Endodermal cell (in vitro differentiated cells): ENCODE results near the gene PLCD1. TPM values are rescaled to one million over a fixed set of nuclear protein-coding genes. Genes with fewer than 3 reads are reported as not detected.
A peak's percentile ranks its signal among the peaks of the same experiment; 100 is the strongest.
"Not testable (repeated sequence)": the region's sequence is repeated elsewhere in the genome, so short reads cannot be mapped to it uniquely, and the experiment has no call there.

ENCODE experiments used
- DNase-seq: peaks from one replicate; pipeline ENCODE4 v3.0.0-alpha.2; 2017
- H3K27ac ChIP-seq: 2 replicates; pipeline ENCODE4 v1.5.1; 2013; ENCODE audit warnings: mild to moderate bottlenecking, low read depth, low read length, moderate library complexity
- H3K27me3 ChIP-seq: 2 replicates; pipeline ENCODE4 v1.6.1; 2013; ENCODE audit warnings: mild to moderate bottlenecking, low read length, moderate library complexity; ENCODE audit not compliant: insufficient read depth, control insufficient read depth, poor library complexity, severe bottlenecking
- H3K36me3 ChIP-seq: 2 replicates; pipeline ENCODE4 v1.7.0; 2013; ENCODE audit warnings: mild to moderate bottlenecking, low read length, moderate library complexity; ENCODE audit not compliant: control insufficient read depth, insufficient read depth
- H3K4me1 ChIP-seq: one replicate; pipeline ENCODE4 v1.7.0; 2013; ENCODE audit warnings: low read length; ENCODE audit not compliant: control insufficient read depth, insufficient read depth
- H3K4me3 ChIP-seq: 2 replicates; pipeline ENCODE4 v1.5.1; 2013; ENCODE audit warnings: mild to moderate bottlenecking, low read length, moderate library complexity
- H3K9ac ChIP-seq: 2 replicates; pipeline ENCODE4 v1.6.1; 2013; ENCODE audit warnings: mild to moderate bottlenecking, low read length, moderate library complexity; ENCODE audit not compliant: poor library complexity, severe bottlenecking; ENCODE audit errors: extremely low read depth
- H3K9me3 ChIP-seq: 2 replicates; pipeline ENCODE4 v1.6.1; 2013; ENCODE audit warnings: mild to moderate bottlenecking, low read length, moderate library complexity; ENCODE audit not compliant: control insufficient read depth
- H3K27ac Mint-ChIP-seq: 2 replicates; pipeline ENCODE4 v1.8.0; 2020; ENCODE audit warnings: mixed read lengths
- H3K27me3 Mint-ChIP-seq: 2 replicates; pipeline ENCODE4 v1.8.0; 2021; ENCODE audit warnings: mild to moderate bottlenecking, mixed read lengths; ENCODE audit not compliant: insufficient read depth
- H3K36me3 Mint-ChIP-seq: 2 replicates; pipeline ENCODE4 v1.8.0; 2020; ENCODE audit warnings: low read depth, mixed read lengths
- H3K4me1 Mint-ChIP-seq: 2 replicates; pipeline ENCODE4 v1.8.0; 2020; ENCODE audit warnings: mixed read lengths
- H3K4me3 Mint-ChIP-seq: 2 replicates; pipeline ENCODE4 v1.8.0; 2020; ENCODE audit warnings: mild to moderate bottlenecking, moderate library complexity, mixed read lengths
- H3K9me3 Mint-ChIP-seq: 2 replicates; pipeline ENCODE4 v1.8.0; 2020; ENCODE audit warnings: mild to moderate bottlenecking, mixed read lengths
- WGBS, 2 experiments: methylation state at CpG; one replicate each; pipeline versions ENCODE4 v1.1.5 to v1.1.7; 2013; ENCODE audit warnings: missing lambda C conversion rate in 2 of 2, mixed read lengths in 1 of 2; ENCODE audit not compliant: insufficient coverage in 1 of 2, insufficient read length in 1 of 2; 5-methylcytosine and 5-hydroxymethylcytosine counted together
- total RNA-seq, 2 donors: library from RNA; stranded (reverse); fragmentation: NEBNext Ultra II Directional in 1 of 2; extraction: Animal tissue kit (Norgen Biotek cat#: 25700) in 1 of 2; gene quantifications; 2 replicates in 1 of 2; 3 replicates in 1 of 2; pipeline ENCODE4 v1.2.1, GENCODE V29; 2021
- TF ChIP-seq, protein P1 (sequence below): fragments of 200-600 bp; sonication (generic); conservative IDR thresholded peaks from 2 replicates; pipeline ENCODE4 v1.5.0; 2021; ENCODE audit warnings: antibody characterized with exemption, mild to moderate bottlenecking

The PLCD1 gene
- total RNA-seq, 2 donors from 2014 or later: 54.3 to 66.6 TPM

DNA sequence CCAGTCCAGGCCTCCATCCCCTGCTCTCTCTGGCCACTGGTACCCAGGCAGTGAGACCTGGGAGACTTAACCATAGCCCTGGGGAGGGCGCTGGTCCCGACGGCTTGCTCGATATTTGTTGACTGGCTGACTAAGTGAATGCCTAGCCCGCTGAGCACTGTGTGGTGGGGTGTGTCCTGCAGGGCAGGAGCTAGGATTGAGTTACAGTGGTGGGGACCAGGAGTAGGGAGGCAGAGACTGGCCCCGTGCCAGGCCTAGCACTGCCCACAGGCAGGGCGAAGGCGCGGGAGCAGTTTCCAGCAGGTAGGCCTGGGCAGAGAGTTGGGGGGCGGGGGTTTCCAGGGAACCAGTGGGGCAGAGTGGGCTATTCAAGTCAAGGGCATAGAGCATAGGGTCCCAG, 38.9 kb downstream of the PLCD1 start, which contains the start of gene VILL:
TSS of gene VILL (plus strand) at position 260 of the 400 bp plus-strand sequence. CDS start 2,887 bp downstream, outside the sequence.
- H3K9me3 ChIP-seq: no peaks in the 10 kb centered on the region
- Mint-ChIP-seq H3K36me3 (peaks cover 4% of the 10 kb centered on the region), H3K4me1 (peaks cover 61% of the 10 kb centered on the region), H3K4me3 (no peak within 1 kb of the TSS), H3K27ac (no peak within 1 kb of the TSS), H3K9me3 (no peaks in the 10 kb centered on the region), H3K27me3 (no peaks in the 10 kb centered on the region)
- H3K36me3 ChIP-seq: no peaks in the 10 kb centered on the region
- H3K9ac ChIP-seq: no peak within 1 kb of the TSS
- 91 to 92% methylated on average over 6 to 10 of the region's 10 CpGs for WGBS, 2 experiments
- no peak within 1 kb of the TSS for H3K4me3 ChIP-seq
- H3K27me3 ChIP-seq: no peaks in the 10 kb centered on the region
- H3K27ac ChIP-seq: no peak within 1 kb of the TSS
- peak; percentile 56 for DNase-seq
- TF ChIP-seq, protein P1, sequence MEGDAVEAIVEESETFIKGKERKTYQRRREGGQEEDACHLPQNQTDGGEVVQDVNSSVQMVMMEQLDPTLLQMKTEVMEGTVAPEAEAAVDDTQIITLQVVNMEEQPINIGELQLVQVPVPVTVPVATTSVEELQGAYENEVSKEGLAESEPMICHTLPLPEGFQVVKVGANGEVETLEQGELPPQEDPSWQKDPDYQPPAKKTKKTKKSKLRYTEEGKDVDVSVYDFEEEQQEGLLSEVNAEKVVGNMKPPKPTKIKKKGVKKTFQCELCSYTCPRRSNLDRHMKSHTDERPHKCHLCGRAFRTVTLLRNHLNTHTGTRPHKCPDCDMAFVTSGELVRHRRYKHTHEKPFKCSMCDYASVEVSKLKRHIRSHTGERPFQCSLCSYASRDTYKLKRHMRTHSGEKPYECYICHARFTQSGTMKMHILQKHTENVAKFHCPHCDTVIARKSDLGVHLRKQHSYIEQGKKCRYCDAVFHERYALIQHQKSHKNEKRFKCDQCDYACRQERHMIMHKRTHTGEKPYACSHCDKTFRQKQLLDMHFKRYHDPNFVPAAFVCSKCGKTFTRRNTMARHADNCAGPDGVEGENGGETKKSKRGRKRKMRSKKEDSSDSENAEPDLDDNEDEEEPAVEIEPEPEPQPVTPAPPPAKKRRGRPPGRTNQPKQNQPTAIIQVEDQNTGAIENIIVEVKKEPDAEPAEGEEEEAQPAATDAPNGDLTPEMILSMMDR: no peak
- peaks cover 31% of the 10 kb centered on the region for H3K4me1 ChIP-seq

DNA sequence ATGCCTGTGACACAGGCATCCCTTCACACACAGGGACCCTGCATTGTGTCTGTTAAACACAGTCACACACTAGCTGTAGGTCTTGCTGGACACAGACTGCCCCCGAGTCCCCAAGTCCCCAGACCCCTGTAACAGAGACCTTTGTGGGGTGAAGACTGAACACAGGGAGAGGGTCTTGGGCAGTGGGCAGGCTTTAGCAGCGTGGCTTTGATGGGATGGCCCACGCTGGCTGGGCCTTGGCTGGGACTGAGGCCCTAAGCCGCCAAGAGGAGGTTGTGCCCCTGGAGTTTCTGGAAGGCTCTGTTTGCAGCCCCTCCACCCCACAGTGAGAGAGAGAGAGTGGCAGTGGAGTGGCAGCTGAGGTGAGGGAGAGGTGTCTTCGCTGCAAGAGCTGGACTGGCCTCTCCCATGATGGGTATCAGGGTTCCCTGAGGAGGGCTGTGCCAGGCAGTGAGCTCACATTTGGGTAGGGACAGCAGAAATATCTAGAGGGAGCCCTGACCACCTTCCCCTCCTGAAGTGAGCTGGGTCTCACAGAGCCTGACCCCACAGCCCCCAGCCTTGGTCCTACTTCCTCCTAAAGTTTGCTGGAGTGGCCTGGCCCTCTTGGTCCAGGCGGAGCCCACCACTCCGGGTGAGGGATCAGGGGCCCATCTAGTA, 39.5 kb downstream of the PLCD1 start:
- peaks cover 31% of the 10 kb centered on the region for H3K4me1 ChIP-seq
- H3K9me3 ChIP-seq: no peaks in the 10 kb centered on the region
- DNase-seq: no peak
- no peak overlapping the region for H3K4me3 ChIP-seq
- TF ChIP-seq, protein P1: no peak
- H3K36me3 ChIP-seq: no peaks in the 10 kb centered on the region
- peaks cover 66% of the 10 kb centered on the region for H3K4me1 Mint-ChIP-seq
- 95 to 100% methylated on average over 5 to 7 of the region's 7 CpGs for WGBS, 2 experiments
- no peak overlapping the region for H3K9ac ChIP-seq
- no peaks in the 10 kb centered on the region for H3K27me3 Mint-ChIP-seq
- H3K27ac ChIP-seq: no peak overlapping the region
- no peaks in the 10 kb centered on the region for H3K9me3 Mint-ChIP-seq
- H3K27me3 ChIP-seq: no peaks in the 10 kb centered on the region
- H3K4me3 Mint-ChIP-seq: no peak overlapping the region
- H3K27ac Mint-ChIP-seq: no peak overlapping the region
- no peaks in the 10 kb centered on the region for H3K36me3 Mint-ChIP-seq

- H3K27ac Mint-ChIP-seq: peak overlapping the region; percentile 10
- Histone ChIP-seq H3K36me3 (no peaks in the 10 kb centered on the region), H3K4me1 (peaks cover 31% of the 10 kb centered on the region), H3K9me3 (no peaks in the 10 kb centered on the region), H3K27me3 (no peaks in the 10 kb centered on the region), H3K4me3 (no peak overlapping the region), H3K27ac (no peak overlapping the region), H3K9ac (no peak overlapping the region)
- no peaks in the 10 kb centered on the region for H3K27me3 Mint-ChIP-seq
- H3K4me3 Mint-ChIP-seq: no peak overlapping the region
- H3K9me3 Mint-ChIP-seq: no peaks in the 10 kb centered on the region
- H3K4me1 Mint-ChIP-seq: peaks cover 65% of the 10 kb centered on the region
- TF ChIP-seq, protein P1: no peak
- peak; percentile 52 for DNase-seq
- no peaks in the 10 kb centered on the region for H3K36me3 Mint-ChIP-seq
- 86 to 88% methylated on average over 12 to 15 of the region's 15 CpGs for WGBS, 2 experiments
Observed at GRCh38 chr3:37988931-37989525, 40.4 kb downstream of the PLCD1 start.

- 96 to 98% methylated on average over 8 to 10 of the region's 10 CpGs for WGBS, 2 experiments
- not testable (repeated sequence) for H3K9me3 ChIP-seq, H3K27ac ChIP-seq, DNase-seq, H3K27me3 ChIP-seq, H3K27me3 Mint-ChIP-seq, H3K36me3 Mint-ChIP-seq, H3K27ac Mint-ChIP-seq, H3K9ac ChIP-seq, H3K4me3 ChIP-seq, H3K9me3 Mint-ChIP-seq, H3K4me3 Mint-ChIP-seq, H3K36me3 ChIP-seq
- peaks cover 26% of the 10 kb centered on the region for H3K4me1 ChIP-seq
- H3K4me1 Mint-ChIP-seq: peaks cover 58% of the 10 kb centered on the region
Observed at GRCh38 chr3:37988376-37988775, 41.1 kb downstream of the PLCD1 start.
